ENCODE data around the gene OR4L1.

Gene OR4L1

GRCh38 chr14:20059745-20060144, at the start of gene OR4L1:
OR4L1 (plus strand) TSS chr14:20060045; CDS start chr14:20060045, 0 bp downstream.
- TF ChIP-seq CTCF (IDR thresholded peaks at IDR 0.05; ENCODE audit: low read depth, low read length): no peak

GRCh38 chr14:20019257-20019865, 40.5 kb upstream of the OR4L1 start, which contains the start of gene OR4K14:
OR4K14 (minus strand) TSS chr14:20019307; CDS start chr14:20015193, 4,114 bp downstream.
- no peak for DNase-seq (ENCODE audit: extremely low read depth, low read depth)
- no peak for TF ChIP-seq CTCF (IDR thresholded peaks at IDR 0.05; ENCODE audit: low read depth, low read length)

More at GRCh38 chr14:20059745-20060144, at the start of gene OR4L1:
- DNase-seq (ENCODE audit: extremely low read depth, low read depth): no peak

- TF ChIP-seq CTCF (IDR thresholded peaks at IDR 0.05; ENCODE audit: low read depth, low read length): no peak
- no peak for DNase-seq (ENCODE audit: extremely low read depth, low read depth)
Observed at GRCh38 chr14:20031058-20031457, 28.8 kb upstream of the OR4L1 start.

- no peak for TF ChIP-seq CTCF (IDR thresholded peaks at IDR 0.05; ENCODE audit: low read depth, low read length)
- DNase-seq (ENCODE audit: extremely low read depth, low read depth): no peak
Observed at GRCh38 chr14:20035449-20035848, 24.4 kb upstream of the OR4L1 start.

- no peak for DNase-seq (ENCODE audit: extremely low read depth, low read depth)
- no peak for TF ChIP-seq CTCF (IDR thresholded peaks at IDR 0.05; ENCODE audit: low read depth, low read length)
Observed at GRCh38 chr14:20035938-20036337, 23.9 kb upstream of the OR4L1 start, which contains the start of gene OR4K13. OR4K13 (minus strand) TSS chr14:20036038; CDS start chr14:20034758, 1,280 bp downstream.

- no peak for TF ChIP-seq CTCF (IDR thresholded peaks at IDR 0.05; ENCODE audit: low read depth, low read length)
- DNase-seq (ENCODE audit: extremely low read depth, low read depth): no peak
Observed at GRCh38 chr14:20044243-20044642, 15.6 kb upstream of the OR4L1 start.

GRCh38 chr14:20048202-20048601, 11.6 kb upstream of the OR4L1 start:
- no peak for DNase-seq (ENCODE audit: extremely low read depth, low read depth)
- no peak for TF ChIP-seq CTCF (IDR thresholded peaks at IDR 0.05; ENCODE audit: low read depth, low read length)
